GM12891 (cell line): ENCODE data around the gene EFL1.

ENCODE experiments used
- POLR2A ChIP-seq: IDR thresholded peaks from 2 replicates; pipeline ENCODE4 v1.6.1; 2011; ENCODE audit warnings: low read depth, low read length, control low read depth
- POLR2AphosphoS5 ChIP-seq: IDR thresholded peaks from 2 replicates; pipeline ENCODE4 v1.6.1; 2011; ENCODE audit warnings: low read depth, low read length, control low read depth
- SPI1 ChIP-seq: IDR thresholded peaks from 2 replicates; pipeline ENCODE4 v1.6.1; 2011; ENCODE audit warnings: low read depth, low read length, control low read depth
- TAF1 ChIP-seq: IDR thresholded peaks from 2 replicates; pipeline ENCODE4 v1.6.1; 2011; ENCODE audit warnings: low read depth, low read length, control low read depth

- TF ChIP-seq POLR2A (no peak), SPI1 (no peak), TAF1 (no peak), POLR2AphosphoS5 (no peak)
Measured at GRCh38 chr15:82297546-82297945, 35.0 kb upstream of the EFL1 start.
